HL-60 (cell line): ENCODE measurements around the gene OR9A4.

Source experiments
- CTCF ChIP-seq: IDR thresholded peaks from one replicate; pipeline ENCODE4 v1.5.1; 2011; ENCODE audit warnings: low read length, control low read depth, inconsistent platforms; ENCODE audit not compliant: insufficient read depth
- POLR2AphosphoS5 ChIP-seq: IDR thresholded peaks from 2 replicates; pipeline ENCODE4 v1.6.1; 2012; ENCODE audit warnings: low read depth
- SPI1 ChIP-seq: IDR thresholded peaks from 2 replicates; pipeline ENCODE4 v1.6.1; 2012; ENCODE audit warnings: low read depth, mild to moderate bottlenecking, borderline replicate concordance
- TF ChIP-seq, protein P1 (sequence below): IDR thresholded peaks from 2 replicates; pipeline ENCODE4 v1.6.1; 2012; ENCODE audit warnings: low read depth; ENCODE audit not compliant: insufficient replicate concordance

DNA sequence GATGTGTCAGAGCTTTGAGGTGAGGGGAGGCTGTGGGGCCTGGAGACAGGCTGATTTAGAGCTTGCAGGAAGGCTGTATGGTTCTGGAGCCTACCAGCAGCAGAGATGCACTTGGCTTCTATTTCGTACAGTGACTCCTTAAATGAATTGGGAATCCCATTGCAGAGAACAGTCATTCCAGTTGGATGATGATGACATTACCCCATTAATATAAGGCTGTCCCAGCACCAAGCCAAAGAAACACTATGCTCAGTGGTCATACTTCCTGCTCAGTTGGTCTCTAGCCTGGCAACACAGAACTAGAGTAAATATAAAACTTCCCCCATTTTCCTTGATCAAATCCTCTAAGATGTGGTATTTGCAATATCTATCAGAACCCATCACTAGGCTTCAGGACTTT is 36.3 kb downstream of the OR9A4 start:
- TF ChIP-seq, protein P1, sequence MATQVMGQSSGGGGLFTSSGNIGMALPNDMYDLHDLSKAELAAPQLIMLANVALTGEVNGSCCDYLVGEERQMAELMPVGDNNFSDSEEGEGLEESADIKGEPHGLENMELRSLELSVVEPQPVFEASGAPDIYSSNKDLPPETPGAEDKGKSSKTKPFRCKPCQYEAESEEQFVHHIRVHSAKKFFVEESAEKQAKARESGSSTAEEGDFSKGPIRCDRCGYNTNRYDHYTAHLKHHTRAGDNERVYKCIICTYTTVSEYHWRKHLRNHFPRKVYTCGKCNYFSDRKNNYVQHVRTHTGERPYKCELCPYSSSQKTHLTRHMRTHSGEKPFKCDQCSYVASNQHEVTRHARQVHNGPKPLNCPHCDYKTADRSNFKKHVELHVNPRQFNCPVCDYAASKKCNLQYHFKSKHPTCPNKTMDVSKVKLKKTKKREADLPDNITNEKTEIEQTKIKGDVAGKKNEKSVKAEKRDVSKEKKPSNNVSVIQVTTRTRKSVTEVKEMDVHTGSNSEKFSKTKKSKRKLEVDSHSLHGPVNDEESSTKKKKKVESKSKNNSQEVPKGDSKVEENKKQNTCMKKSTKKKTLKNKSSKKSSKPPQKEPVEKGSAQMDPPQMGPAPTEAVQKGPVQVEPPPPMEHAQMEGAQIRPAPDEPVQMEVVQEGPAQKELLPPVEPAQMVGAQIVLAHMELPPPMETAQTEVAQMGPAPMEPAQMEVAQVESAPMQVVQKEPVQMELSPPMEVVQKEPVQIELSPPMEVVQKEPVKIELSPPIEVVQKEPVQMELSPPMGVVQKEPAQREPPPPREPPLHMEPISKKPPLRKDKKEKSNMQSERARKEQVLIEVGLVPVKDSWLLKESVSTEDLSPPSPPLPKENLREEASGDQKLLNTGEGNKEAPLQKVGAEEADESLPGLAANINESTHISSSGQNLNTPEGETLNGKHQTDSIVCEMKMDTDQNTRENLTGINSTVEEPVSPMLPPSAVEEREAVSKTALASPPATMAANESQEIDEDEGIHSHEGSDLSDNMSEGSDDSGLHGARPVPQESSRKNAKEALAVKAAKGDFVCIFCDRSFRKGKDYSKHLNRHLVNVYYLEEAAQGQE, result no peak
- TF ChIP-seq CTCF (no peak), POLR2AphosphoS5 (no peak), SPI1 (no peak)
